Stimulated activated CD8-positive, alpha-beta memory T cell treated with anti-CD3 and anti-CD28 coated beads, Interleukin-15, amount 100 ng/mL, for 24 hours (primary cell): ENCODE results near the gene VPS35L.

Source experiments
- DNase-seq: peaks from one replicate; pipeline ENCODE4 v3.0.0-alpha.2; 2020; ENCODE audit warnings: low read depth

Gene VPS35L

GRCh38 chr16:19749571-19750080, 194.1 kb downstream of the VPS35L start:
- DNase-seq: no peak
